MM.1S (cell line): Measurements from ENCODE around the gene RTN4RL1.

Experiments used
- CTCF ChIP-seq: fragments of 300-600 bp; sonication (generic); IDR thresholded peaks from 2 replicates; pipeline ENCODE4 v1.5.1; 2016; ENCODE audit warnings: antibody characterized with exemption, low read length, mixed read lengths
- EZH2 ChIP-seq: fragments of 300-600 bp; sonication (generic); optimal IDR thresholded peaks from 2 replicates; pipeline ENCODE3; 2017; ENCODE audit warnings: low read depth, mild to moderate bottlenecking, antibody characterized with exemption, low read length, mixed read lengths
- EZH2phosphoT487 ChIP-seq: fragments of 300-600 bp; sonication (generic); IDR thresholded peaks from 2 replicates; pipeline ENCODE4 v1.6.1; 2018; ENCODE audit warnings: antibody characterized with exemption, low read length

- TF ChIP-seq CTCF (no peak), EZH2 (no peak), EZH2phosphoT487 (no peak)
Measured at GRCh38 chr17:2040219-2040827, 15.2 kb upstream of the RTN4RL1 start.
